Stimulated activated CD4-positive, alpha-beta T cell treated with anti-CD3 and anti-CD28 coated beads, Interleukin-4, amount 100 ng/mL, for 1 hour (primary cell): ENCODE measurements around the gene CACNB4.
A peak's percentile ranks its signal among the peaks of the same experiment; 100 is the strongest.
"Not testable (repeated sequence)": the region's sequence is repeated elsewhere in the genome, so short reads cannot be mapped to it uniquely, and the experiment has no call there.

Source experiments
- DNase-seq: peaks from one replicate; pipeline ENCODE4 v3.0.0-alpha.2; 2020

CACNB4 gene

DNA sequence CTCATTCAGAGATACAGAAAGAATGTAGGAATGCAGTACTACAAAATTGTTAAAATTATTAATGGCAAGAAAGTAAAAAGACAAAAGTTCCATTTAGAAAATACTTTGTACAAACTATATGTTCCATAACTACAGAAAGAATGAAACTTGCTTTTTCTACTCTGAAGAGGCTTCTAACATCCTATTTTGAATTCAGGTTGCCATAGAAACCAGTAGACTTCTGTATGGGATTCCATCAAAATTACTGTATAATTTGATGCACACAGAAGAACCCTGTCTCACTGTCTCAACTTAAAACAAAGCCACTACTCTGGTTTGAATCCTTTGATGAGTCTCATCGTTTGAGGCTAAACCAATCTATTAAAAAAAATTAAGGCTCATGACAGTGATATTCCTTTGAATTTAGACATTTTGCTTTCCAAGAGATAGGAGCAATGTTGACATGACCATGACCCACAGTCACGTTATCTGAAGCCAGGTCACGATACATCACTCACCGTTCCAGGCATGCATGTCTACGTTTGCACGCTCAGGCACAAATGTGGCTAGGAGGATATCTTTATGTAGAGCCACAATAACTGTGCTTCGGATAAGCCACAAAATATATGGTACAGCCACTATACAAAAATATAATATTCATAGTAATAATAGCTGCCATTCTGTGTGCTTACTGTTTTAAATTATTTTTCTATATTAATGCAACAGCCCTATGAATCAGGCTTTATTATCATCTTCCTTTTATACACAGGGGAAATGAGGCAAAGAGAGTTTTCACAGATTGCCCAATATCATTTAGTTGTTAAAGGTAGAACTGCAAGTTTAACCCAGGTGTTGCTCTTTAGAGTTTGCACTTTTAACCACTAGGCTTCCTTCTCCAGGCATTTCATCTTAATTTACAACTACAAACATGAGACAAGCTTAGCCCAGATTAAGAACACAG lies 82.4 kb downstream of the CACNB4 start:
- DNase-seq, result no peak

- DNase-seq, result no peak
Measured at GRCh38 chr2:152015552-152015951, 83.3 kb downstream of the CACNB4 start.

DNA sequence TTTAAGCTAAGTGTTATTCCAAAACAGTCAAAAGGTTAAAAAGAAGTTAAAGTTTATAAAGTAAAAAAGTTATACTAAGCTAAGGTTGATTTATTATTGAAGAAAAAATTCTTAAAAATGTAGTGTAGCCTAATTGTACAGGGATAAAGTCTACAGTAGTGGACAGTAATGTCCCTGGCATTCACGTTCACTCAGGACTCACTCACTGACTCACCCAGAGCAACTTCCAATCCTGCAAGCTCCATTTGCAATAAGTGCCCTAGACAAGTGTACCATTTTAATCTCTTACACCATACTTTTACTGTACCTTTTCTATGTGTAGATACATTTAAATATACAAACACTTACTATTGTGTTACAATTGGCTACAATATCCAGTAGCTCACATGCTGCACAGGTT lies 86.1 kb downstream of the CACNB4 start:
- DNase-seq, result no peak

GRCh38 chr2:152011724-152012123 lies 87.1 kb downstream of the CACNB4 start:
- DNase-seq, result no peak

GRCh38 chr2:152005607-152006006 lies 93.2 kb downstream of the CACNB4 start:
- no peak for DNase-seq

DNA sequence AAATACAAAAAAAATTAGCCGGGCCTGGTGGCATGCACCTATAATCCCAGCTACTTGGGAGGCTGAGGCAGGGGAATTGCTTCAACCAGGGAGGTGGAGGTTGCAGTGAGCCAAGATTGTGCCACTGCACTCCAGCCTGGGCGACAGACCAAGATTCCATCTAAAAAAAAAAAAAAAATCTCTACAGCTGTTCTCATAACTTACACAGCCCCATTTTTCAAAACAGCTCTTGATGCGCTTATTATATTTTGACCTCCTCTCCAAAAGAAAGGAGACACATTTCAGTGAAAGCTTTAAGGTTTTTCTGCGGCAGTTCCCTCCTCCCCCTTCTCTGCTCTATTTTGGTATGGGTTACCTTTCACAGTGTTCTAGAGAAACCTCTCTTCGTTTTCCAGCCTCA lies 95.6 kb downstream of the CACNB4 start:
- DNase-seq, result not testable (repeated sequence)

DNA sequence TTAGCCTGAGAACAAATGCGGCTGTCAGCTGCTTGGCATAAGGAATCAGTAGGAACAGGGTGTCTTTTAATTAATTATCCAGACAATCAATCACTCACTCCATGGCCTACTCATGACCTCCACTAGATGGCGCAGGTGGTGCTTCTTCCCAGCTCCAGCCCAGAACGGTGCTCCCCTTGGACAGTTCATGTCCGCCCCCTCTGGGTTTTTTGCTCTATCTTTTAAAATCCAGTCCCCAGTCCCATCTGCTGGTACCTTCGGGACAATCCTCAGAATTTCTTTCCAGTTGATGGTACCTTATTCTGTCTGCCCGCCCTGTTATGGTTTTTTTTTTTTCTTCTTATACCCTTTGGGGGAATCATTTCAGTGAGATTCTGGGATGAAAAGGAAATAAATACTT lies 99.8 kb downstream of the CACNB4 start:
- DNase-seq, result peak; percentile 30

GRCh38 chr2:151996243-151997003 lies 102.4 kb downstream of the CACNB4 start:
- DNase-seq, result no peak

- DNase-seq, result no peak
Measured at GRCh38 chr2:151995161-151995557, 103.7 kb downstream of the CACNB4 start.

DNA sequence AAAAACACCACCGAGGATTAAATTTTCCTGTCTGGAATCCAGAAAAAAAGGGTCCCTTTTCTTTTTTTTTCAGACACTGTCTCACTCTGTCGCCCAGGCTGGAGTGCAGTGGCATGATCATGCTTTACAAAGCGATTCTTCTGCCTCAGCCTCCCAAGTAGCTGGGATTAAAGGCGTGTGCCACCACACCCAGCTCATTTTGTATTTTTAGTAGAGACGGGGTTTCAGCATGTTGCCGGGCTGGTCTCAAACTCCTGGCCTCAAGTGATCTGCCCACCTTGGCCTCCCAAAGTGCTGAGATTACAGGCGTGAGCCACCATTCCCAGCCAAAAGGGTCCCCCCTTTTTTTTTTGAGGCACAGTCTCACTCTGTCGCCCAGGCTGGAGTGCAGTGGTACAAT lies 104.7 kb downstream of the CACNB4 start:
- DNase-seq, result not testable (repeated sequence)

DNA sequence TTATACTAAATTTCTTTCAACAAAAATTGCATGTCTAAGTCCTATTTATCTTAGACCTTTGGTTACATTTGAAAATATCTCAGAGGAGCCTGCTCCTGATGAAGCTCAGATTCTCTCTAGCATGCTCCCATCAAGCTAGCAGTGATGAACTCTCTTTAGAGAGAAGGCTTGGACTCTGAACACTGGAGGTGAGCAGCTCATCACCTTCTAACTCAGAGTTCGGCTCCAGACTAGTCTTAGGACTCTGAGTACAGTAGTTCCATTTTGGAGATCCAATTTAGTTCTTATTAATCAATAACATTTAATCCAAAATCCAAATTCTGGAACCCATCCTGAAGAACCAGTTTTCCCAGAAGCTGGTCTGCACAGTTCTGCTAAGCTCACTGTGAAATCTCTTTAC lies 107.8 kb downstream of the CACNB4 start:
- DNase-seq, result no peak

- no peak for DNase-seq
Measured at GRCh38 chr2:151989378-151989777, 109.5 kb downstream of the CACNB4 start.

- no peak for DNase-seq
Measured at GRCh38 chr2:151987484-151987883, 111.4 kb downstream of the CACNB4 start.

GRCh38 chr2:151984424-151985083 lies 114.3 kb downstream of the CACNB4 start:
- no peak for DNase-seq

GRCh38 chr2:151983221-151983620 lies 115.6 kb downstream of the CACNB4 start:
- DNase-seq, result no peak

DNA sequence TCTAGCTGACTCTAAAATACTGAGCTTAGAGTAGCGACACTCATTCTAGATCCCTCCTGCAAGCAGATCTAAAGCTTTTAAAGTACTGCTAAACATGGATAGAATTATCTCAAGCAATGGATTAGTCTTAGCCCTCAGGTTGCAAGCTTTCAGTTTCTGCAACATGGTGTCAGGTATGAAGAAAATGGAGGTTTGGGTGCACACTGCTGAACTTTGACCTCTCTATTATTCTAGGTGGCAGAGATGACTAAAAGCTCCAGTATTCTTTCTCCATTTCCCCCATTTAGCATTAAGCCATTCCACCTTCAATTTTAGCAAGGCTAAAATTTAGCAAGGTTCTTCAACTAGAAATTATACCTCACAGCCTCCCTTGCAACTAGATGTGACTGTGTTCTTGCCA lies 117.0 kb downstream of the CACNB4 start:
- no peak for DNase-seq

- DNase-seq, result no peak
Measured at GRCh38 chr2:151979694-151980093, 119.2 kb downstream of the CACNB4 start.

DNA sequence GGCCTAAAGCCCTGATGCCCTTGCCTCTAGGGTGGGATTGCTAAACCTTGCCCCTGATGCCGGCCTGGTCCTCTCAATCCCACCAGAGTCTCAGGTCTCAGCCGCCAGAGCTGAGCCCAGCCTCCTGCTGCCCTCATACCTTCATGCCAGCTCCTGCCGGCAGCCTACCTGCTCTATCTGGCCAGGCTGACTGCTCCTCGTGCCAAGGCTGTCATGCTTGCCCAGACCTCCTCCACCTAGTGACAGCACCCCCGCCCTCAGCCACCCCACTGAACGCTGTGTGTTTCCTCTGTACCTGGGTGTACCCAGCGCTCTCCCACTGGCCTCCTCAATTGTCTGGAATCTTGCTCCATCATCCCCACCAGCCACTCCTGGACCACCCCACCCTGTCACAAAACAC lies 120.1 kb downstream of the CACNB4 start:
- DNase-seq, result no peak

GRCh38 chr2:151977631-151978030 lies 121.2 kb downstream of the CACNB4 start:
- DNase-seq, result no peak

DNA sequence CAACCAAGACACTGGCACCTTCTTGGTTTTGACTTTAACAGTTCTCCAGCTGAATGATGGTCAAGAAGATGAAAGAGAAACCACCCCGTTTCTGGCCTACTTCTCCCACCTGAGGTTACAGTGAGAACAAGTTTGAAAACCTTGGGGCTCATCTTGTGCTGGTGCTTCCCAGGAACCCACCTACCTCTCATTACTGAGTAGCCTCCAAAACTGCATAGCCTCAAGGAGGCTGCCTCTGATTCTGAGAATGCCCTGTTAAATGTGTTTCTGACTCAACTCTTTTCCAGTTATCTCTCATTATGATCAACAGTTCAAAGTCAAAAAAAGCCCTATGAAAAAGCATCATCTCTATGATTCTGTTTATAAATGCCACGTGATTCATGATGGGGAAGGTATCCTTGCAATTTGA lies 121.9 kb downstream of the CACNB4 start:
- DNase-seq, result no peak

DNA sequence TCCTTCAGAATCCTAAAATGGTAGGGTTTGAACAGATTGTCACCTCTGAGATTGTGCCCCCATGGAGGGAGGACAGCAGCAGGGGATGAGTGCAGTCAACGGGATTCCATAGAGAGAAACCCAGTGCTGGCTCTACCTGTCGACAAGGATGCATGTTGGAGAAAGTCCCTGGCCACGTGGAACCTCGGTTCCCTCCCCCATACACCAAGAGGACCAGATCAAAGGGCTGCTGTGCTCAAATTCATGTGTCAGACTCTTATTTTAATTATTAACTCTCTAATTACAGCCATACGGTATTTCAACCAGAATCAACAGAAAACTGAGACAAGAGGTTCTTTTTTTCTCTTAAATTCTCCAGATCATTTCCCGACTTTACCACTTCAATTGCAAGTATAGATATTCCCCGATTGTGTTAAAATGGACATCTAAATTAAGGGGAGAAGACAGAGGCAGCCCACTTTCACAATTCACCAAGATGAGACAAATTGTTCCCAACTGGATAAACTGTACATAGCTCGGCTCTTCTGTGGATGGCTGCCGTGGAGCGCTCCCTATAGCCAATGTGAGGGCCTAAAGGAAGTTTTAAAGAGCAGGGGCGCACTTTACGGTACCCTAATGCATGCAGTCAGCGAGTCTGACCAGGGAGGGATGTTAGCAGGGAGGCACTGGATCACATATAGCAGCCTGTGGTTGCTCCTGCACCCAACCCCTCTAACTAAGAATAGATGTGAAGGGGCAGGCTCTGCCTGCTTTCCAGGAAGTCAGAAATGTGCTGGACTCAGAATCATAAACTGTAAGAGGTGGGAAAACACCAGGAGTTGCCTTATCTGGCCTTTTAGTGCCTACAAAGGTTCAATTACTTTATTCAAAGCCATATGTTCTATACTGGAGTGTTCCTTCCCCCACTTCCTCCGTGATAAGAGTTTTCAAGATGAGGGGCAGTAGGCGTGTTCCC lies 123.1 kb downstream of the CACNB4 start:
- no peak for DNase-seq

GRCh38 chr2:151974988-151975387 lies 123.9 kb downstream of the CACNB4 start:
- no peak for DNase-seq

- no peak for DNase-seq
Measured at GRCh38 chr2:151973901-151974199, 125.0 kb downstream of the CACNB4 start.
